Trophoblast cell (in vitro differentiated cells and primary cell): ENCODE results near the gene CR1L.
"Not testable (repeated sequence)": the region's sequence is repeated elsewhere in the genome, so short reads cannot be mapped to it uniquely, and the experiment has no call there.

Experiments used
- DNase-seq, 2 donors: peaks; one replicate each; pipeline ENCODE4 v3.0.0-alpha.2; 2016
- H2AFZ ChIP-seq: 2 replicates; pipeline ENCODE4 v1.6.1; 2013; ENCODE audit warnings: low read length, moderate library complexity, mild to moderate bottlenecking; ENCODE audit not compliant: insufficient read depth, poor library complexity
- H2AK5ac ChIP-seq: 2 replicates; pipeline ENCODE4 v1.6.1; 2013; ENCODE audit warnings: mild to moderate bottlenecking, low read length
- H2BK120ac ChIP-seq: 2 replicates; pipeline ENCODE4 v1.6.1; 2013; ENCODE audit warnings: low read length, mild to moderate bottlenecking, moderate library complexity; ENCODE audit not compliant: insufficient read depth, poor library complexity
- H2BK12ac ChIP-seq: 2 replicates; pipeline ENCODE4 v1.6.1; 2013; ENCODE audit warnings: mild to moderate bottlenecking, low read length, moderate library complexity
- H2BK5ac ChIP-seq: 2 replicates; pipeline ENCODE4 v1.6.1; 2013; ENCODE audit warnings: low read length, low read depth, moderate library complexity, mild to moderate bottlenecking; ENCODE audit not compliant: poor library complexity
- H3K14ac ChIP-seq: 2 replicates; pipeline ENCODE4 v1.6.1; 2013; ENCODE audit warnings: mild to moderate bottlenecking, low read length
- H3K18ac ChIP-seq: 2 replicates; pipeline ENCODE4 v1.6.1; 2013; ENCODE audit warnings: mild to moderate bottlenecking, low read length
- H3K23ac ChIP-seq: 2 replicates; pipeline ENCODE4 v1.6.1; 2013; ENCODE audit warnings: low read length
- H3K27ac ChIP-seq: 2 replicates; pipeline ENCODE4 v1.5.1; 2013; ENCODE audit warnings: low read depth, mild to moderate bottlenecking, inconsistent platforms, low read length, moderate library complexity
- H3K27me3 ChIP-seq: 2 replicates; pipeline ENCODE4 v1.6.1; 2013; ENCODE audit warnings: inconsistent platforms, mild to moderate bottlenecking, low read length, moderate library complexity; ENCODE audit not compliant: insufficient read depth
- H3K36me3 ChIP-seq, 2 experiments: 1 replicate in 1 of 2; 2 replicates in 1 of 2; pipeline ENCODE4 v1.6.1; 2013; ENCODE audit warnings: low read length in 2 of 2, mild to moderate bottlenecking in 2 of 2, moderate library complexity in 1 of 2; ENCODE audit not compliant: insufficient read depth in 2 of 2, control insufficient read depth in 1 of 2
- H3K4ac ChIP-seq: 2 replicates; pipeline ENCODE4 v1.6.1; 2013; ENCODE audit warnings: low read depth, mild to moderate bottlenecking, low read length, moderate library complexity
- H3K4me1 ChIP-seq, 2 experiments: 1 replicate in 1 of 2; 2 replicates in 1 of 2; pipeline ENCODE4 v1.6.1; 2013; ENCODE audit warnings: low read length in 2 of 2, mild to moderate bottlenecking in 2 of 2, moderate library complexity in 1 of 2; ENCODE audit not compliant: insufficient read depth in 2 of 2, control insufficient read depth in 1 of 2
- H3K4me2 ChIP-seq: 2 replicates; pipeline ENCODE4 v1.6.1; 2013; ENCODE audit warnings: inconsistent platforms, mild to moderate bottlenecking, low read length, moderate library complexity
- H3K4me3 ChIP-seq: 2 replicates; pipeline ENCODE4 v1.5.1; 2013; ENCODE audit warnings: mild to moderate bottlenecking, low read depth, low read length, inconsistent platforms
- H3K79me1 ChIP-seq: one replicate; pipeline ENCODE4 v1.6.1; 2013; ENCODE audit warnings: low read length
- H3K79me2 ChIP-seq: 2 replicates; pipeline ENCODE4 v1.6.1; 2013; ENCODE audit warnings: low read length, mild to moderate bottlenecking; ENCODE audit not compliant: control insufficient read depth, insufficient read depth, poor library complexity
- H3K9ac ChIP-seq: 2 replicates; pipeline ENCODE4 v1.6.1; 2013; ENCODE audit warnings: mild to moderate bottlenecking, low read length
- H3K9me3 ChIP-seq: 2 replicates; pipeline ENCODE4 v1.6.1; 2013; ENCODE audit warnings: low read depth, mild to moderate bottlenecking, control low read depth, inconsistent platforms, low read length; ENCODE audit not compliant: insufficient read depth
- H4K12ac ChIP-seq: 2 replicates; pipeline ENCODE4 v1.6.1; 2013; ENCODE audit warnings: low read depth, mild to moderate bottlenecking, low read length, moderate library complexity
- H4K8ac ChIP-seq: 2 replicates; pipeline ENCODE4 v1.6.1; 2013; ENCODE audit warnings: low read depth, mild to moderate bottlenecking, low read length, moderate library complexity
- H4K91ac ChIP-seq: one replicate; pipeline ENCODE4 v1.6.1; 2013; ENCODE audit warnings: low read depth, mild to moderate bottlenecking, low read length, moderate library complexity
- WGBS: extraction: QIAGEN DNeasy Blood & Tissue Kit; methylation state at CpG from one replicate; pipeline ENCODE4 v1.1.7; 2013; ENCODE audit warnings: missing lambda C conversion rate; ENCODE audit not compliant: insufficient read length, insufficient coverage; ENCODE audit errors: extremely low coverage; 5-methylcytosine and 5-hydroxymethylcytosine counted together

The CR1L gene

GRCh38 chr1:207738158-207738659 is 93.3 kb downstream of the CR1L start:
- H3K4me1 ChIP-seq, H3K27ac ChIP-seq, H3K4me2 ChIP-seq, H4K91ac ChIP-seq, H3K14ac ChIP-seq, H2AFZ ChIP-seq, H3K23ac ChIP-seq, H3K18ac ChIP-seq, H3K79me1 ChIP-seq, H4K12ac ChIP-seq, H2BK120ac ChIP-seq, H3K27me3 ChIP-seq, H3K36me3 ChIP-seq, H3K9me3 ChIP-seq, H3K79me2 ChIP-seq, H3K9ac ChIP-seq, H2BK12ac ChIP-seq, H2BK5ac ChIP-seq, H4K8ac ChIP-seq, H3K4ac ChIP-seq, H3K4me3 ChIP-seq, H2AK5ac ChIP-seq: not testable (repeated sequence)
- WGBS: no CpG with 5 or more reads among the region's 6 CpGs
- DNase-seq: peak in 1 of 2 donors; percentile 63

DNA sequence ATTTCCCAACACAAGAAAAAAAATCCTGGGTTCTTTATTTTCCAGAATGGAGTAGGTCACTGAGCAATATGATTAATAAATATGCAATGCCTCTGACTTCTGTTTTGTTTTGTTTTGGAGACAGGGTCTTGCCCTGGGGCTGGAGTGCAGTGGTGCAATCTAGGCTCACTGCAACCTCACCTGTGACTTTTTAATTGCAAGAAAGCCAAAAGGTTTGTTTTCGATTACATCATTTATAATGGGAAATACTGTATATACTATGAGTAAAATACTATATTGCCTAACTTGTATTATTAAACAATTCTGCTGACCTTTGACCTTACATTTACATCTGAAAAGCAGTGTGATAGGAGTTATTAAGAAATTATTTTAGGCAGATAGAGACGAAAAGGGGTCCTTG is 95.3 kb downstream of the CR1L start:
- H3K9ac ChIP-seq: no peak overlapping the region
- no peaks in the 10 kb centered on the region for H3K36me3 ChIP-seq
- H2AFZ ChIP-seq: no peak overlapping the region
- H3K4me2 ChIP-seq: no peak overlapping the region
- H3K27ac ChIP-seq: no peak overlapping the region
- H3K79me1 ChIP-seq: no peaks in the 10 kb centered on the region
- H4K91ac ChIP-seq: no peak overlapping the region
- H3K23ac ChIP-seq: no peak overlapping the region
- H3K4me3 ChIP-seq: no peak overlapping the region
- peak; percentile 90 to 97 for DNase-seq
- no peak overlapping the region for H2BK120ac ChIP-seq
- no peak overlapping the region for H4K8ac ChIP-seq
- no peaks in the 10 kb centered on the region for H3K27me3 ChIP-seq
- H3K9me3 ChIP-seq: no peaks in the 10 kb centered on the region
- H2BK12ac ChIP-seq: no peak overlapping the region
- H2AK5ac ChIP-seq: no peak overlapping the region
- H3K79me2 ChIP-seq: no peaks in the 10 kb centered on the region
- H3K14ac ChIP-seq: no peak overlapping the region
- H4K12ac ChIP-seq: no peak overlapping the region
- no peaks in the 10 kb centered on the region for H3K4me1 ChIP-seq
- H3K18ac ChIP-seq: no peak overlapping the region
- WGBS: no CpG with 5 or more reads among the region's 2 CpGs
- H2BK5ac ChIP-seq: no peak overlapping the region
- no peak overlapping the region for H3K4ac ChIP-seq

- no peak overlapping the region for H2BK12ac ChIP-seq
These were observed 98.1 kb downstream of the CR1L start for GRCh38 chr1:207742850-207743555.

DNA sequence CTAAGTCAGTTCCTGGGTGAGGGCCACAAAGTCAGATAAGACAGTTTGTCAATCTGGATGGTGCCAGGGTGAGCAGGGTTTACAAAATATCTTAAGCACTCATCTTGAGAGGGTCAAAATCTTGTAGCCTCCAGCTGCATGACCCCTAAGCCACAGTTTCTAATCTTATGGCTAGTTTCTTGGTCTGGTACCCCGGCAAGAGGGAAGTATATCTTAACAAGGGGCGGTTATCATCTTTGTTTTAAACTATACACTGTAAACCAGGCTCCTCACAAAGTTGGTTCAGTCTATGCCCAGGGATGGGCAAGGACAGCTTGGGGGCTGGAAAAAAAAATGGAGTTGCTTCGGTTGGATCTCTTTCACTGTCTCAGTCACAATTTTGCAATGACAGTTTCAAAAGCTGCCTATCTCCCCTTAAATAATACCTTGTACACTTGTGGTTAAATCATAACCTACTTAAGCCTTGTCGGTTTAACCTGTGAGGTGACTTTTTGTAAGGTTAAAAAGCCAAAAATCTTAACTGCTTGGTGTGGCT is 99.1 kb downstream of the CR1L start:
- H3K23ac ChIP-seq: no peak overlapping the region
- no peaks in the 10 kb centered on the region for H3K36me3 ChIP-seq

More at GRCh38 chr1:207742850-207743555, 98.1 kb downstream of the CR1L start:
- H3K27me3 ChIP-seq: no peaks in the 10 kb centered on the region
- no peaks in the 10 kb centered on the region for H3K79me1 ChIP-seq
- H4K8ac ChIP-seq: no peak overlapping the region
- H3K4ac ChIP-seq: no peak overlapping the region
- H4K91ac ChIP-seq: no peak overlapping the region
- no peak overlapping the region for H3K23ac ChIP-seq
- H3K79me2 ChIP-seq: no peaks in the 10 kb centered on the region
- no peak overlapping the region for H2AFZ ChIP-seq
- DNase-seq: no peak
- no peak overlapping the region for H3K4me3 ChIP-seq
- no peaks in the 10 kb centered on the region for H3K36me3 ChIP-seq
- no peaks in the 10 kb centered on the region for H3K4me1 ChIP-seq
- H3K27ac ChIP-seq: no peak overlapping the region
- no peak overlapping the region for H2AK5ac ChIP-seq
- no CpG with 5 or more reads among the region's 3 CpGs for WGBS
- no peak overlapping the region for H3K9ac ChIP-seq
- no peaks in the 10 kb centered on the region for H3K9me3 ChIP-seq
- no peak overlapping the region for H3K4me2 ChIP-seq
- no peak overlapping the region for H3K18ac ChIP-seq
- H3K14ac ChIP-seq: no peak overlapping the region
- H2BK5ac ChIP-seq: no peak overlapping the region
- no peak overlapping the region for H4K12ac ChIP-seq
- H2BK120ac ChIP-seq: no peak overlapping the region

More for the DNA sequence above, 99.1 kb downstream of the CR1L start:
- Histone ChIP-seq H3K4me2 (no peak overlapping the region), H3K79me2 (no peaks in the 10 kb centered on the region), H3K4me3 (no peak overlapping the region), H4K8ac (no peak overlapping the region), H4K91ac (no peak overlapping the region), H2BK5ac (no peak overlapping the region), H3K4me1 (no peaks in the 10 kb centered on the region), H2AFZ (no peak overlapping the region), H3K9ac (no peak overlapping the region), H2AK5ac (no peak overlapping the region), H3K79me1 (no peaks in the 10 kb centered on the region), H3K18ac (no peak overlapping the region), H4K12ac (no peak overlapping the region), H2BK120ac (no peak overlapping the region), H3K14ac (no peak overlapping the region), H3K27ac (no peak overlapping the region), H3K27me3 (no peaks in the 10 kb centered on the region), H3K9me3 (no peaks in the 10 kb centered on the region), H2BK12ac (no peak overlapping the region), H3K4ac (no peak overlapping the region)
- WGBS: no CpG with 5 or more reads among the region's 4 CpGs
- DNase-seq: no peak
